Karpas-422 (cell line): ENCODE measurements around the gene ASGR1. TPM values are rescaled to one million over a fixed set of nuclear protein-coding genes. Genes with fewer than 3 reads are reported as not detected.

Experiments used
- DNase-seq: peaks from one replicate; pipeline ENCODE4 v3.0.0-alpha.2; 2015
- H2AFZ ChIP-seq: fragments of 200-600 bp; sonication (generic); 2 replicates; pipeline ENCODE4 v1.6.1; 2014; ENCODE audit warnings: antibody characterized with exemption, low read length, mixed read lengths
- H3K27ac ChIP-seq: fragments of 200-600 bp; sonication (generic); 2 replicates; pipeline ENCODE4 v1.5.1; 2014; ENCODE audit warnings: mild to moderate bottlenecking, low read length, moderate library complexity
- H3K27me3 ChIP-seq: fragments of 200-600 bp; sonication (generic); 2 replicates; pipeline ENCODE4 v1.6.1; 2014; ENCODE audit warnings: low read length, mixed read lengths
- H3K36me3 ChIP-seq: fragments of 200-600 bp; sonication (generic); 2 replicates; pipeline ENCODE4 v1.6.1; 2014; ENCODE audit warnings: low read length, mixed read lengths; ENCODE audit not compliant: insufficient read depth
- H3K4me1 ChIP-seq: fragments of 200-600 bp; sonication (generic); 2 replicates; pipeline ENCODE4 v1.6.1; 2014; ENCODE audit warnings: mild to moderate bottlenecking, low read length, mixed read lengths
- H3K4me2 ChIP-seq: fragments of 200-600 bp; sonication (generic); 2 replicates; pipeline ENCODE4 v1.6.1; 2014; ENCODE audit warnings: low read length, low read depth, mild to moderate bottlenecking; ENCODE audit not compliant: poor library complexity, severe bottlenecking
- H3K4me3 ChIP-seq: fragments of 200-600 bp; sonication (generic); 2 replicates; pipeline ENCODE4 v1.5.1; 2014; ENCODE audit warnings: mild to moderate bottlenecking, antibody characterized with exemption, low read length, mixed read lengths
- H3K79me2 ChIP-seq: fragments of 200-600 bp; sonication (generic); 2 replicates; pipeline ENCODE4 v1.6.1; 2014; ENCODE audit warnings: mild to moderate bottlenecking, low read length, mixed read lengths
- H3K9ac ChIP-seq: fragments of 200-600 bp; sonication (generic); 2 replicates; pipeline ENCODE4 v1.6.0; 2014; ENCODE audit warnings: low read length
- H3K9me2 ChIP-seq: fragments of 200-600 bp; sonication (generic), shearing (Covaris generic); replicated peaks from 2 replicates; pipeline ENCODE4 v1.6.0; 2014; ENCODE audit warnings: mild to moderate bottlenecking, low read length, moderate library complexity; ENCODE audit not compliant: insufficient read depth
- H3K9me3 ChIP-seq: fragments of 300-700, 200-600 bp; sonication (generic); 2 replicates; pipeline ENCODE4 v1.6.1; 2014; ENCODE audit warnings: low read length, mixed read lengths
- H4K20me1 ChIP-seq: fragments of 200-600 bp; sonication (generic); 2 replicates; pipeline ENCODE4 v1.6.1; 2014; ENCODE audit warnings: mild to moderate bottlenecking, antibody characterized with exemption, low read length, low read depth; ENCODE audit not compliant: insufficient read depth
- total RNA-seq: library from RNA; depleted of rRNA; stranded (reverse); fragments of >200 nt; shearing (Covaris generic); gene quantifications from 2 replicates; pipeline ENCODE4 v1.2.3, GENCODE V29; 2014; ENCODE audit warnings: low replicate concordance

ASGR1 gene
- total RNA-seq, 1 experiment from 2014 or later: not detected

GRCh38 chr17:7222972-7223292 is 43.8 kb upstream of the ASGR1 start:
- H3K79me2 ChIP-seq: peaks cover 10% of the 10 kb centered on the region
- no peaks in the 10 kb centered on the region for H3K9me3 ChIP-seq
- no peak overlapping the region for H2AFZ ChIP-seq
- no peak overlapping the region for H3K9ac ChIP-seq
- H3K27me3 ChIP-seq: no peaks in the 10 kb centered on the region
- H3K27ac ChIP-seq: no peak overlapping the region
- H3K4me2 ChIP-seq: no peak overlapping the region
- H3K9me2 ChIP-seq: no peaks in the 10 kb centered on the region
- H3K36me3 ChIP-seq: peaks cover 14% of the 10 kb centered on the region
- no peak for DNase-seq
- H4K20me1 ChIP-seq: peaks cover 7% of the 10 kb centered on the region; the same call in 1 of the 2 replicates
- no peak overlapping the region for H3K4me3 ChIP-seq
- peaks cover 49% of the 10 kb centered on the region for H3K4me1 ChIP-seq

- Histone ChIP-seq H4K20me1 (peaks cover 7% of the 10 kb centered on the region; the same call in 1 of the 2 replicates), H2AFZ (no peak overlapping the region), H3K27me3 (no peaks in the 10 kb centered on the region), H3K79me2 (peaks cover 10% of the 10 kb centered on the region), H3K9me3 (no peaks in the 10 kb centered on the region), H3K9me2 (no peaks in the 10 kb centered on the region), H3K36me3 (peaks cover 13% of the 10 kb centered on the region), H3K4me1 (peaks cover 54% of the 10 kb centered on the region), H3K4me2 (no peak overlapping the region), H3K9ac (peak overlapping the region; percentile 95; the same call in 1 of the 2 replicates), H3K27ac (peak overlapping the region; percentile 56; the same call in 1 of the 2 replicates), H3K4me3 (no peak overlapping the region)
- no peak for DNase-seq
Observed at GRCh38 chr17:7222093-7222971, 43.2 kb upstream of the ASGR1 start.

- Histone ChIP-seq H3K27ac (peak overlapping the region; percentile 56), H3K79me2 (peaks cover 16% of the 10 kb centered on the region), H3K9ac (peak overlapping the region; percentile 95)
Observed at GRCh38 chr17:7221278-7222092, 42.3 kb upstream of the ASGR1 start.

GRCh38 chr17:7220593-7221277 is 41.6 kb upstream of the ASGR1 start:
- no peaks in the 10 kb centered on the region for H3K27me3 ChIP-seq

More at GRCh38 chr17:7221278-7222092, 42.3 kb upstream of the ASGR1 start:
- H3K4me3 ChIP-seq: peak overlapping the region; percentile 88; the same call in 1 of the 2 replicates
- H3K27me3 ChIP-seq: no peaks in the 10 kb centered on the region
- peak overlapping the region; percentile 98 for H3K4me2 ChIP-seq
- peaks cover 60% of the 10 kb centered on the region for H3K4me1 ChIP-seq
- peak; percentile 57 for DNase-seq
- no peaks in the 10 kb centered on the region for H3K9me3 ChIP-seq
- H4K20me1 ChIP-seq: peaks cover 7% of the 10 kb centered on the region; the same call in 1 of the 2 replicates
- H3K36me3 ChIP-seq: peaks cover 11% of the 10 kb centered on the region
- H3K9me2 ChIP-seq: no peaks in the 10 kb centered on the region
- no peak overlapping the region for H2AFZ ChIP-seq

GRCh38 chr17:7219812-7220592 is 40.8 kb upstream of the ASGR1 start, which contains the start of the genes ACADVL and DLG4:
Gene ACADVL (plus strand): TSS chr17:7219938. CDS start chr17:7219985, 47 bp downstream.
Gene DLG4 (minus strand): TSS chr17:7219836.
- peak; percentile 93 for DNase-seq
- Histone ChIP-seq H3K4me2 (peak within 1 kb of the TSS; percentile 98), H3K4me1 (peaks cover 74% of the 10 kb centered on the region), H3K79me2 (peaks cover 30% of the 10 kb centered on the region), H3K36me3 (peaks cover 8% of the 10 kb centered on the region; the same call in 1 of the 2 replicates), H3K9ac (peak within 1 kb of the TSS; percentile 95), H3K27me3 (no peaks in the 10 kb centered on the region), H3K9me2 (no peaks in the 10 kb centered on the region), H2AFZ (peak within 1 kb of the TSS; percentile 80; the same call in 1 of the 2 replicates), H3K4me3 (peak within 1 kb of the TSS; percentile 88), H4K20me1 (peaks cover 10% of the 10 kb centered on the region; the same call in 1 of the 2 replicates), H3K9me3 (no peaks in the 10 kb centered on the region), H3K27ac (peak within 1 kb of the TSS; percentile 87)

More at GRCh38 chr17:7220593-7221277, 41.6 kb upstream of the ASGR1 start:
- Histone ChIP-seq H3K4me2 (peak overlapping the region; percentile 98), H3K9ac (peak overlapping the region; percentile 95), H3K9me2 (no peaks in the 10 kb centered on the region), H3K36me3 (peaks cover 8% of the 10 kb centered on the region; the same call in 1 of the 2 replicates), H3K27ac (peak overlapping the region; percentile 87), H4K20me1 (peaks cover 7% of the 10 kb centered on the region; the same call in 1 of the 2 replicates), H2AFZ (no peak overlapping the region), H3K4me3 (peak overlapping the region; percentile 88), H3K79me2 (peaks cover 24% of the 10 kb centered on the region), H3K4me1 (peaks cover 67% of the 10 kb centered on the region), H3K9me3 (no peaks in the 10 kb centered on the region)
- peak; percentile 89 for DNase-seq

- Histone ChIP-seq H2AFZ (peak overlapping the region; percentile 80; the same call in 1 of the 2 replicates), H3K27me3 (no peaks in the 10 kb centered on the region), H4K20me1 (peaks cover 10% of the 10 kb centered on the region; the same call in 1 of the 2 replicates), H3K27ac (peak overlapping the region; percentile 87), H3K9me3 (no peaks in the 10 kb centered on the region), H3K79me2 (peaks cover 30% of the 10 kb centered on the region), H3K4me2 (peak overlapping the region; percentile 98), H3K9ac (peak overlapping the region; percentile 95), H3K4me3 (peak overlapping the region; percentile 88), H3K4me1 (peaks cover 78% of the 10 kb centered on the region), H3K9me2 (no peaks in the 10 kb centered on the region), H3K36me3 (peaks cover 8% of the 10 kb centered on the region; the same call in 1 of the 2 replicates)
- no peak for DNase-seq
Observed at GRCh38 chr17:7219229-7219811, 40.1 kb upstream of the ASGR1 start.

- H3K9ac ChIP-seq: peak overlapping the region; percentile 95; the same call in 1 of the 2 replicates
Observed at GRCh38 chr17:7218758-7219157, 39.6 kb upstream of the ASGR1 start.

More at GRCh38 chr17:7218758-7219157, 39.6 kb upstream of the ASGR1 start:
- Histone ChIP-seq H3K36me3 (peaks cover 8% of the 10 kb centered on the region; the same call in 1 of the 2 replicates), H3K4me1 (peaks cover 82% of the 10 kb centered on the region), H3K4me3 (peak overlapping the region; percentile 88; the same call in 1 of the 2 replicates), H3K9me2 (no peaks in the 10 kb centered on the region), H4K20me1 (peaks cover 13% of the 10 kb centered on the region; the same call in 1 of the 2 replicates), H3K27me3 (no peaks in the 10 kb centered on the region), H2AFZ (no peak overlapping the region), H3K9me3 (no peaks in the 10 kb centered on the region), H3K27ac (peak overlapping the region; percentile 87), H3K79me2 (peaks cover 34% of the 10 kb centered on the region), H3K4me2 (peak overlapping the region; percentile 98)
- DNase-seq: no peak
